Heart left ventricle (tissue), 16 donors: ENCODE measurements around the gene SSX1. TPM values are rescaled to one million over a fixed set of nuclear protein-coding genes. Genes with fewer than 3 reads are reported as not detected.
"Not testable (repeated sequence)": the region's sequence is repeated elsewhere in the genome, so short reads cannot be mapped to it uniquely, and the experiment has no call there.

Experiments
- ATAC-seq, 4 donors: fragments of 200-7000 bp; cut with Tn5 transposase; one replicate each; pipeline ENCODE4 v1.9.1; 2020 to 2022; ENCODE audit warnings: moderate library complexity in 4 of 4, mild to moderate bottlenecking in 3 of 4, moderate number of reproducible peaks in 1 of 4
- DNase-seq, 5 donors: peaks; one replicate each; pipeline ENCODE4 v3.0.0-alpha.2; 2020
- H3K27ac ChIP-seq, 12 donors: fragments of 200-600 bp; sonication (generic) in 4 of 12; one replicate each; pipeline versions ENCODE4 v1.5.0 to v1.8.0; 2016 to 2022; ENCODE audit warnings: mild to moderate bottlenecking in 2 of 12
- H3K27me3 ChIP-seq, 9 donors: fragments of 200-600 bp; sonication (generic) in 2 of 9; one replicate each; pipeline versions ENCODE4 v1.5.1 to v1.8.0; 2016 to 2022; ENCODE audit warnings: mild to moderate bottlenecking in 3 of 9
- H3K36me3 ChIP-seq, 9 donors: fragments of 200-600 bp; sonication (generic) in 2 of 9; one replicate each; pipeline versions ENCODE4 v1.5.0 to v1.8.0; 2018 to 2022; ENCODE audit warnings: mild to moderate bottlenecking in 2 of 9
- H3K4me1 ChIP-seq, 12 donors: fragments of 200-600 bp; sonication (generic) in 4 of 12; one replicate each; pipeline versions ENCODE4 v1.5.0 to v1.8.0; 2016 to 2022; ENCODE audit warnings: mild to moderate bottlenecking in 3 of 12
- H3K4me3 ChIP-seq, 12 donors: fragments of 200-600 bp; sonication (generic) in 4 of 12; one replicate each; pipeline versions ENCODE4 v1.5.0 to v1.8.0; 2017 to 2022; ENCODE audit warnings: mild to moderate bottlenecking in 9 of 12, moderate library complexity in 4 of 12
- H3K9me3 ChIP-seq, 12 donors: fragments of 200-600 bp; sonication (generic) in 4 of 12; one replicate each; pipeline versions ENCODE4 v1.5.0 to v1.8.0; 2016 to 2022; ENCODE audit warnings: mild to moderate bottlenecking in 1 of 12
- POLR2A ChIP-seq, 2 donors: fragments of 450-650 bp; IDR thresholded peaks; one replicate each; pipeline ENCODE4 v1.6.1; 2017; ENCODE audit warnings: antibody characterized with exemption in 2 of 2, mild to moderate bottlenecking in 2 of 2, moderate library complexity in 2 of 2
- WGBS, 4 donors: extraction: QIAGEN DNeasy Blood & Tissue Kit in 2 of 4; methylation state at CpG; one replicate each; pipeline versions ENCODE4 v1.1.5 to v1.1.7; 2013 to 2018; 5-methylcytosine and 5-hydroxymethylcytosine counted together
- intact Hi-C, 10 donors: fragments of 100-400 bp; cut with DNase I; formaldehyde crosslinking; loops; one replicate each; pipeline versions ENCODE4 v1.11.1 to v1.14.2; 2022
- polyA plus RNA-seq, 2 donors: library from polyadenylated mRNA; stranded (reverse); fragments of 200-250 nt; gene quantifications; one replicate each; pipeline ENCODE4 v1.2.3, GENCODE V29; 2013
- total RNA-seq, 9 donors: library from RNA; depleted of rRNA in 2 of 9; stranded (reverse); fragments of >200 nt in 2 of 9; fragmentation: NEBNext Ultra II Directional in 3 of 9; extraction: Animal tissue kit (Norgen Biotek cat#: 25700) in 3 of 9; gene quantifications; one replicate each; pipeline versions ENCODE4 v1.1.0 to v1.2.4, GENCODE V29; 2016 to 2023
- TF ChIP-seq, protein P1 (sequence below), 12 donors: fragments of 200-600 bp; sonication (generic) in 4 of 12; IDR thresholded peaks; one replicate each; pipeline versions ENCODE4 v1.5.0 to v1.8.0; 2018 to 2022; ENCODE audit warnings: antibody characterized with exemption in 12 of 12, mild to moderate bottlenecking in 5 of 12
- donor health status: ischemic (EF 13 %, LVEDD 7.1; RV severe dilation, severe dysfunction).
- donor health status: healthy with polysubstance abuse.
- donor health status: DM: no; HTN: yes; CAD: no.
- donor health status: DM: no; HTN: no; CAD: no.
- donor health status: ischemic (EF 25% LVEDD 6.9; RV normal size, moderate dysfunction).
- donor health status: ischemic (EF 25% LVEDD 5.7; RV mildly dilated, moderate dysfunction).
- donor health status: healthy.
- donor health status: DM: yes; HTN: yes; CAD: no.
- donor health status: ischemic (EF 35%, LVEDD 5.7; RV mildly dilated, moderate dysfunction).
- donor health status: nonischemic (EF 11% LVEDD 7.7; RV severe dilation, severe dysfunction).
- donor health status: DM: yes; HTN: yes; CAD: no.
- donor health status: PGD.
- donor health status: ischemic (EF 29% LVEDD 5.4; RV normal size, mild dysfunction).
- donor health status: nonischemic (EF 23%, LVEDD 6.1; RV moderate dilation, normal function).

Gene SSX1
- total and polyA plus RNA-seq, 11 donors: not detected

DNA sequence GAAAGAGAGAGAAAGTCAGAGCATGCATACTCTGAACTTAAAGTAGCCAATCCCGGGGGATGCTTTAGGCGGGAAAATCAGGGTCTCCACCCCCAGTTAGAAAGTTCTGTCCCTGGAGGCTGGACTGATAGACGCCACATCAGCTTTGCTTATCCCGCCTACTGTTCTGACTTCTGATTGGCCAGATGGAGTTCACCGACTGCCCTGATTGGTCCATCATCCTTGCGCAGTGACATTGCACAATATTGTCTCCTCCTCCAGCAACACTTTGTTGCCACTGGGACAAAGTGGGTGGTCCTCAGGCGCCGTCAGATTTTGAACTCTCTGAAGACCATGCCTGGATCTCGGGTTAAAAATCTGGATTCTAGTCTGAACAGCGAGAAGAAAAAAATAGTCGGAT lies 51.0 kb downstream of the SSX1 start:
- Histone ChIP-seq H3K9me3 (no peaks in the 10 kb centered on the region), H3K27me3 (no peaks in the 10 kb centered on the region), H3K4me1 (no peaks in the 10 kb centered on the region), H3K36me3 (no peaks in the 10 kb centered on the region), H3K27ac (no peak overlapping the region), H3K4me3 (no peak overlapping the region)
- no peak for DNase-seq
- intact Hi-C loops: no loop called here
- ATAC-seq: no peak
- 89 to 92% (median 89%) methylated on average over 11 of the region's 11 CpGs for WGBS, 4 donors
- no peak for TF ChIP-seq POLR2A (IDR thresholded peaks at IDR 0.05)
- TF ChIP-seq, protein P1, sequence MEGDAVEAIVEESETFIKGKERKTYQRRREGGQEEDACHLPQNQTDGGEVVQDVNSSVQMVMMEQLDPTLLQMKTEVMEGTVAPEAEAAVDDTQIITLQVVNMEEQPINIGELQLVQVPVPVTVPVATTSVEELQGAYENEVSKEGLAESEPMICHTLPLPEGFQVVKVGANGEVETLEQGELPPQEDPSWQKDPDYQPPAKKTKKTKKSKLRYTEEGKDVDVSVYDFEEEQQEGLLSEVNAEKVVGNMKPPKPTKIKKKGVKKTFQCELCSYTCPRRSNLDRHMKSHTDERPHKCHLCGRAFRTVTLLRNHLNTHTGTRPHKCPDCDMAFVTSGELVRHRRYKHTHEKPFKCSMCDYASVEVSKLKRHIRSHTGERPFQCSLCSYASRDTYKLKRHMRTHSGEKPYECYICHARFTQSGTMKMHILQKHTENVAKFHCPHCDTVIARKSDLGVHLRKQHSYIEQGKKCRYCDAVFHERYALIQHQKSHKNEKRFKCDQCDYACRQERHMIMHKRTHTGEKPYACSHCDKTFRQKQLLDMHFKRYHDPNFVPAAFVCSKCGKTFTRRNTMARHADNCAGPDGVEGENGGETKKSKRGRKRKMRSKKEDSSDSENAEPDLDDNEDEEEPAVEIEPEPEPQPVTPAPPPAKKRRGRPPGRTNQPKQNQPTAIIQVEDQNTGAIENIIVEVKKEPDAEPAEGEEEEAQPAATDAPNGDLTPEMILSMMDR (IDR thresholded peaks at IDR 0.05): no peak

DNA sequence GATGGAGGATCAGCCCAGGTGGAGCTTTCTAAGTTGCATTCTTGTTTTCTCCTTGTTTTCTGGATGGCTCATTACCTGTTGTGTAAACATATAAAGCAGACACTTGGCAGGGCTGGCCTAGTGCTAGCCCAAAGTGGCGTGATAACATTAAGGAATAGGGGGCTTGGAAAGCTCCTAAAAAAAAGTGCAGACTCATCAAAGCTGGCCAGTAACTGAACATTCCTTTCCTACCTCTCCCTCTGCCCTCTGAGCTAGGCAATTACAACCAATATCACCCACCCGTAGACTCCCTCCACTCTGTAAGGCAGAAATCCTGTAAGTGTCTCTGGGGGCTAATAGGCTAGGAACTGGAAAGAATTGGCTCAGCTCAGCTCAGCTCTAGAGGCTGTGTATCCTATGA lies 58.8 kb downstream of the SSX1 start:
- WGBS, 4 donors: 64 to 80% (median 68%) methylated on average over 2 of the region's 2 CpGs

More for the DNA sequence above, 58.8 kb downstream of the SSX1 start:
- DNase-seq, intact Hi-C loops, H3K9me3 ChIP-seq, H3K4me1 ChIP-seq, H3K36me3 ChIP-seq, H3K4me3 ChIP-seq, ATAC-seq, H3K27ac ChIP-seq: not testable (repeated sequence)
- peaks cover 0 to 14% (median 0%) of the 10 kb centered on the region in 9 donors for H3K27me3 ChIP-seq

Other genes starting within 250 kb of the SSX1 start
- gene SPACA5, start 248.4 kb upstream of the SSX1 start, total RNA-seq: not detected
- not detected for gene SPACA5, start 248.4 kb upstream of the SSX1 start, polyA plus RNA-seq
- 1 to 10 TPM; 1.7 to 4.3 (median 2.3) TPM for gene ZNF630, start 183.8 kb upstream of the SSX1 start, total RNA-seq
- 1 to 10 TPM; 1.3 to 1.6 TPM for gene ZNF630, start 183.8 kb upstream of the SSX1 start, polyA plus RNA-seq
- gene SPACA5B, start 124.8 kb upstream of the SSX1 start, total RNA-seq: not detected
- not detected for gene SPACA5B, start 124.8 kb upstream of the SSX1 start, polyA plus RNA-seq
- not detected for gene SSX5, start 58.6 kb upstream of the SSX1 start, total RNA-seq
- not detected for gene SSX5, start 58.6 kb upstream of the SSX1 start, polyA plus RNA-seq
- not detected for gene SSX3, start 101.3 kb downstream of the SSX1 start, total RNA-seq
- not detected for gene SSX3, start 101.3 kb downstream of the SSX1 start, polyA plus RNA-seq
- gene SSX4, start 128.1 kb downstream of the SSX1 start, total RNA-seq: not detected
- gene SSX4, start 128.1 kb downstream of the SSX1 start, polyA plus RNA-seq: not detected
- gene SSX4B, start 156.6 kb downstream of the SSX1 start, total RNA-seq: not detected
- gene SSX4B, start 156.6 kb downstream of the SSX1 start, polyA plus RNA-seq: not detected
- gene SLC38A5, start 214.9 kb downstream of the SSX1 start, total RNA-seq: 1 to 10 TPM in 8 of 9 donors, under 1 TPM in 1; 0.52 to 6.1 (median 1.7) TPM
- gene SLC38A5, start 214.9 kb downstream of the SSX1 start, polyA plus RNA-seq: 10 to 100 TPM in 1 of 2 donors, 1 to 10 TPM in 1; 2.0 to 22.3 TPM
- 10 to 100 TPM; 13.6 to 34.3 (median 18.1) TPM for gene FTSJ1, start 220.8 kb downstream of the SSX1 start, total RNA-seq
- 10 to 100 TPM; 15.2 to 62.4 TPM for gene FTSJ1, start 220.8 kb downstream of the SSX1 start, polyA plus RNA-seq